HG02852 (cell line): Measurements from ENCODE around the gene HAL.
A peak's percentile ranks its signal among the peaks of the same experiment; 100 is the strongest.

ENCODE experiments used
- ATAC-seq: cut with Tn5 transposase; IDR thresholded peaks from one replicate; pipeline ENCODE4 v1.9.1; 2021; ENCODE audit warnings: mild to moderate bottlenecking, moderate library complexity; ENCODE audit not compliant: unreplicated experiment

The HAL gene

DNA sequence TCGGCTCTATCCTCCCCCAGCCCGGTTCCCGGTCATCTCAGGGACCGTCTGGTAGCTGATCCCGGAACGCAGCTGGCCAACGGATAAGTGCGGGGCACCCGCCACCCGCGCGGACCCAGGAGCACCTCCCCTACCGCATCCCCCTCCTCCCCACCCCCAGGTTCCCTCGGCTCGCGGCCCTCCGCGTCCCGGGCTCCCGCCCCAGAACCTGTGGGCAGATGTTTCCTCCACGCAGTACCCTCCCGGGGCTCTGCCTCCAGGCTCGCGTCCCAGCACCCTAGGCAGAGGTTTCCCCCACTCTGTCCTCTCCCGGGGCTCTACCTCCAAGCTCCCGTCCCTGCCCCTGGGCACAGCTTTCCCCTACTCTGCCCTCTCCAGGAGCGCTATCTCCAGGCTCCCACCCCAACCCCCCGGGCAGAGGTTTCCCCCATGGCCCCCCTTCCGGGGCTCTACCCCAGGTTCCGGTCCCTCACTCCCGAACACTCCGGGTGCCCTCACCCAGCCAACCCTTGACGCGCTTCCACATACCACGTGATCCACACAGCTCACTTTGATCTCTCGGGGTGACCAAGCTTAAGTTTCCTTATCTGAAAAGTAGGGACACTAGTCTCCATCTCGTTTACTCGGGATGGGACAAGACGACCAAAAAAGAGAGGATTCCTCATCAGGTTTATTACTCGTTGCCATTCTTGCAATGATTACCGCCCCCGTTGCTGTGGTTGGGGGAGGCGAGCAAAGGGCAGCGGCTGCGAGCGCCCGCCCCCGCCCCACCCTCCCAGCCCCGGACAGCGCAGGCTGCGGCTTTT is 53.4 kb downstream of the HAL start, which contains the start of gene CCDC38:
Gene CCDC38 (minus strand): TSS at position 91 of the 806 bp plus-strand sequence. CDS start 6,105 bp downstream, outside the sequence.
- ATAC-seq, result peak; percentile 98

DNA sequence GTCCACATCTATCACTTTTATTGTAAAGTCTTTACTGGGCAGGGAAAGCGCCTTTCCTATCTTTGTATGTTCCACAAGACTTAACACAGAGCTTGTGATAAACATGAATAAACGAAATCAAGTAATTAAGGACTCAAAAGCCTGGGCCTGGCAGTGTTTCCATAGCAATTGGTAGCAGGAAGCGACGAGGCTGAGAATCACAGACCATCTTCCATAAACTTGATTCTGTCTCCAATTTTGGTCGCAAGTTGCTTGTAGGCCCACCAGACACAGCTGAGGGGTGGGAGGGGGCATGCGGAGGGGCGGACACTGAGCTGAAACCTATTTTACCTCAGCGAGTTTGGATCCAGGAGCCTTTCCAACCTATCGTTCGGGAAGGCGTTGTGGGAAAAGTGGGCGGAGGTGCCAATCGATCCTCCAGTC is 54.0 kb downstream of the HAL start:
- no peak for ATAC-seq

DNA sequence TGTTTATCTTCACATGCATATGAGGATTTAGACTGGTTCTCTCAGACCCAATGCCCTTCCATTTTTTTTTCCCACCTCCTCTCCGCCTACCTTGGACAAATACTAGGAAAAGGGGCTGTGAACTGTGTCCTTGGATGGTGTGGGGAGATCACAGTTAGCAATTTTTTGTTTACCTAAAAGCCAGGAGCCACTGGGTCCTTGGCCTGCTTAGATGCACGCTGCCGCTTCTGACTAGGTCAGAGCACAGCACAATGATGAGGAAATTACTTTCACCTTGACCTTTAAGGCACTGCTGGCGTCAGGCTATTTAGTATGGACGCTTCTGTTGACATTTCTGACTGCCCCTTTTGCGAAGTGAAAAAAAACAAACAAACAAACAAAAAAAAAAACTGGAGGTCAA is 55.6 kb downstream of the HAL start:
- no peak for ATAC-seq
